SU-DHL-6 (cell line): Measurements from ENCODE around the gene SERPINA3.

Experiments
- H2AFZ ChIP-seq: fragments of 200-600 bp; sonication (generic); 2 replicates; pipeline ENCODE4 v1.6.1; 2014; ENCODE audit warnings: low read depth, mild to moderate bottlenecking, moderate library complexity, mixed read lengths, antibody characterized with exemption, low read length; ENCODE audit not compliant: severe bottlenecking
- H3F3A ChIP-seq: fragments of 200-600 bp; shearing (Covaris generic); 2 replicates; pipeline ENCODE4 v1.6.0; 2016; ENCODE audit warnings: antibody characterized with exemption, mild to moderate bottlenecking; ENCODE audit not compliant: insufficient read depth
- H3K27ac ChIP-seq: fragments of 200-600 bp; sonication (generic); 2 replicates; pipeline ENCODE4 v1.5.1; 2016; ENCODE audit warnings: low read depth, mild to moderate bottlenecking, low read length, moderate library complexity, mixed read lengths
- H3K27me3 ChIP-seq: fragments of 200-600 bp; sonication (generic), shearing (Covaris generic); 2 replicates; pipeline ENCODE4 v1.6.0; 2014; ENCODE audit warnings: mild to moderate bottlenecking, low read length
- H3K36me3 ChIP-seq: fragments of 200-600 bp; sonication (generic); 2 replicates; pipeline ENCODE4 v1.6.1; 2014; ENCODE audit warnings: mild to moderate bottlenecking, low read length, mixed read lengths
- H3K4me2 ChIP-seq: fragments of 300-600, 200-600 bp; shearing (Covaris generic), sonication (generic); 2 replicates; pipeline ENCODE4 v1.6.0; 2014; ENCODE audit warnings: low read length, low read depth, mild to moderate bottlenecking; ENCODE audit not compliant: poor library complexity, severe bottlenecking
- H3K4me3 ChIP-seq: fragments of 200-600 bp; sonication (generic); 2 replicates; pipeline ENCODE4 v1.5.1; 2014; ENCODE audit warnings: antibody characterized with exemption, low read length, mild to moderate bottlenecking, mixed read lengths; ENCODE audit not compliant: insufficient read depth, poor library complexity, severe bottlenecking
- H3K79me2 ChIP-seq: fragments of 200-600 bp; sonication (generic); 2 replicates; pipeline ENCODE4 v1.6.1; 2014; ENCODE audit warnings: mild to moderate bottlenecking, low read length, moderate library complexity; ENCODE audit not compliant: insufficient read depth
- H3K9ac ChIP-seq: fragments of 200-600 bp; sonication (generic); 2 replicates; pipeline ENCODE4 v1.7.0; 2014; ENCODE audit warnings: mild to moderate bottlenecking, low read length
- H3K9me2 ChIP-seq: fragments of 200-600 bp; sonication (generic); replicated peaks from 2 replicates; pipeline ENCODE4 v1.6.1; 2014; ENCODE audit warnings: low read length; ENCODE audit not compliant: insufficient read depth
- H3K9me3 ChIP-seq: fragments of 200-600 bp; sonication (generic); 2 replicates; pipeline ENCODE4 v1.6.1; 2014; ENCODE audit warnings: low read length, mixed read lengths; ENCODE audit not compliant: insufficient read depth
- H4K20me1 ChIP-seq: fragments of 200-600 bp; sonication (generic); 2 replicates; pipeline ENCODE4 v1.6.1; 2014; ENCODE audit warnings: low read depth, mild to moderate bottlenecking, antibody characterized with exemption, low read length, moderate library complexity, mixed read lengths
- EZH2phosphoT487 ChIP-seq: fragments of 200-600 bp; sonication (generic), shearing (Covaris generic); conservative IDR thresholded peaks from 2 replicates; pipeline ENCODE4 v1.6.1; 2018; ENCODE audit warnings: mild to moderate bottlenecking, antibody characterized with exemption, low read length, moderate library complexity, mixed read lengths
- TF ChIP-seq, protein P1 (sequence below): fragments of 200-600 bp; sonication (generic); IDR thresholded peaks from one replicate; pipeline ENCODE4 v1.5.1; 2017; ENCODE audit warnings: antibody characterized with exemption, mild to moderate bottlenecking, low read length, moderate library complexity; ENCODE audit not compliant: insufficient read depth, poor library complexity, severe bottlenecking

Gene SERPINA3

DNA sequence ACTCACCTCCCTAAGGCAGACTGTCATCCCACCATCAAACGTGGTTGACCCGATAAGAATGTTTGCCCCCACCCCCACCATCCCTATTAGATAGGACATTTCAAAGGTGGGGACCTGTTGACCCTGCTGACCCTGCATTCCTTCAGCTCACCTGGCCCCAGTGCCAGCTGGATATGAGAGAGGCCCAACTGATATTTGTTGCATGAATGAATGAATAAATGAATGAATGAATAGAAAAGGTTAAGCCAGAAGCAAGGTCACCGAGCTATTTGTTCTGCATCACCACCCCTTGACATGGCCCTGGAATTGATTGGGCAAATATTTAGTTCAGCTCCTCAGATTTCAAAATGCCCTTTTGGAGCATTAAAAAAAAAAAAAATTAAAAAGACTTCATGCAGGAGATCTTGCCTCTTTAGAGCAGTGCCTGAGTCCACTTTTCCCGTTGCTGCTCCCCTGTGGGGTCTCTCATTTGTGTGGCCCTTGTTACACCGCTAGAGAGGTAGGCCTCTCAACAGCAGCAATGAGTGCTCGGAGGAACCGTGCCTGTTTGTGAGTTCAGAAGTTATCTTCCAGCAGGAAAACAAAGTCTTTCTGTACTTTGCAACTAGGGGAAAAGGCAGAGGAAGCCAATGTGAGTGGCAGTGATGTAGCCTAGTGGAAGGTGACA, 39.4 kb upstream of the SERPINA3 start:
- no peaks in the 10 kb centered on the region for H3K9me3 ChIP-seq
- H3K36me3 ChIP-seq = no peaks in the 10 kb centered on the region
- H3K9ac ChIP-seq = no peak overlapping the region
- no peaks in the 10 kb centered on the region for H3F3A ChIP-seq
- no peak overlapping the region for H3K4me2 ChIP-seq
- H3K27me3 ChIP-seq = no peaks in the 10 kb centered on the region
- no peak overlapping the region for H3K27ac ChIP-seq
- TF ChIP-seq, protein P1, sequence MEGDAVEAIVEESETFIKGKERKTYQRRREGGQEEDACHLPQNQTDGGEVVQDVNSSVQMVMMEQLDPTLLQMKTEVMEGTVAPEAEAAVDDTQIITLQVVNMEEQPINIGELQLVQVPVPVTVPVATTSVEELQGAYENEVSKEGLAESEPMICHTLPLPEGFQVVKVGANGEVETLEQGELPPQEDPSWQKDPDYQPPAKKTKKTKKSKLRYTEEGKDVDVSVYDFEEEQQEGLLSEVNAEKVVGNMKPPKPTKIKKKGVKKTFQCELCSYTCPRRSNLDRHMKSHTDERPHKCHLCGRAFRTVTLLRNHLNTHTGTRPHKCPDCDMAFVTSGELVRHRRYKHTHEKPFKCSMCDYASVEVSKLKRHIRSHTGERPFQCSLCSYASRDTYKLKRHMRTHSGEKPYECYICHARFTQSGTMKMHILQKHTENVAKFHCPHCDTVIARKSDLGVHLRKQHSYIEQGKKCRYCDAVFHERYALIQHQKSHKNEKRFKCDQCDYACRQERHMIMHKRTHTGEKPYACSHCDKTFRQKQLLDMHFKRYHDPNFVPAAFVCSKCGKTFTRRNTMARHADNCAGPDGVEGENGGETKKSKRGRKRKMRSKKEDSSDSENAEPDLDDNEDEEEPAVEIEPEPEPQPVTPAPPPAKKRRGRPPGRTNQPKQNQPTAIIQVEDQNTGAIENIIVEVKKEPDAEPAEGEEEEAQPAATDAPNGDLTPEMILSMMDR = no peak
- no peak for TF ChIP-seq EZH2phosphoT487
- H3K9me2 ChIP-seq = no peaks in the 10 kb centered on the region
- no peaks in the 10 kb centered on the region for H3K79me2 ChIP-seq
- no peak overlapping the region for H3K4me3 ChIP-seq
- H2AFZ ChIP-seq = no peak overlapping the region
- H4K20me1 ChIP-seq = no peaks in the 10 kb centered on the region

DNA sequence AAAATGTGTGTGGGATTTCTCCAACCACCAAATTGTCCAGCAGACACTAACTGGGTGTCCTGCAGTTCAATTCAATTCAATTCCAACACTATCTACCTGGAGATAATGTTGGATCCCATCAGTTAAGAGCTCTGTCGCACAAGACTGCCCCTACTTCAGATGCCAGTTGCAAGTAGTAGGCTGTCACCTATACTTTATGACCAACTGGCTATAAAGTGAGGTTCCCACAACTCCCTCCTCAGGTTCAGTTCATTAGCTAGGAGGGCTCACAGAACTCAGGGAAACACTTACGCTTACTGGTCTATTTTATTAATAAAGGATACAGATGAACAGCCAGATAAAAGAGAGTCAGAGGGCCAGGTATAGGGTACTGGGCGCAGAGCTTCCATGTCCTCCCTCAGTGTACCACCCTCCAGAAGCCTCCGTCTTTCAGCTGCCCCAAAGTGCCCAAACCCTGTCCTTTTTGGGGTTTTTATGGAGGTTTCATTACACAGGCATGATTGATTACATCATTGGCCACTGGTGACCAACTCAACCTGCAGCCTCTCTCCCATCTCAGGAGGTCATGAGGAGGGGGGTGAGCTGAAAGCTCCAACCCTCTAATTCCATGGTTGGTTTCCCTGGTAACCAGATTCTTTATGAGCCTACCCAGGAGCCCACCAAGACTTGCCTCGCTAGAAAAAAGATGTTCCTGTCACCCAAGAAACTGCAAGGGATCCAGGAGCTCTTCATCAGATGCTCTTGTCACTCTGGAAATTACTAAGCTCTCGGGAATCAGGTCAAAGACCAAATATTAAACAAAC, 38.5 kb upstream of the SERPINA3 start:
- Histone ChIP-seq H3K9ac (no peak overlapping the region), H4K20me1 (no peaks in the 10 kb centered on the region), H3K79me2 (no peaks in the 10 kb centered on the region), H2AFZ (no peak overlapping the region), H3K9me3 (no peaks in the 10 kb centered on the region), H3K4me2 (no peak overlapping the region), H3F3A (no peaks in the 10 kb centered on the region), H3K4me3 (no peak overlapping the region), H3K27me3 (no peaks in the 10 kb centered on the region), H3K36me3 (no peaks in the 10 kb centered on the region), H3K9me2 (no peaks in the 10 kb centered on the region), H3K27ac (no peak overlapping the region)
- no peak for TF ChIP-seq EZH2phosphoT487

DNA sequence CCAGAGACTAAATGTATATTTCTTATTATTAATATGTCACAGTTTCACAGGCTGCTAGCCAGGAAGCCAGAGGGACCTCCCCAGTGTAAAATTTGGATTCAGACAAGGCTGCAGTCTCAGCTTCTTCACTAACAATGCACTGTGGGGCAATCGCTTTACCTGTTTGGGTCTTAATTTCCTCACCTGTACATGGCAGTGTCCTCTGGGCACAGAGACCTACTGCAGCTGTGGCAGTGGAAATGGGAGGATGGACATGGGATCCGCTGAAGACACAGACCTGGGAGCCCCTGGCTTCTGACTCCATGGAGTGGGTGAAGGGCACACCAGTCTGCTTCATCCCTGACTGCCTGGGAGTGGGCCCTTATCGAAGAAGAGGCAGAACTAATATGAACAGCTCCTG, 37.9 kb upstream of the SERPINA3 start:
- H3K79me2 ChIP-seq = no peaks in the 10 kb centered on the region
- H3K27ac ChIP-seq = no peak overlapping the region
- no peaks in the 10 kb centered on the region for H3F3A ChIP-seq
- no peak overlapping the region for H3K4me3 ChIP-seq
- no peaks in the 10 kb centered on the region for H4K20me1 ChIP-seq
- H3K36me3 ChIP-seq = no peaks in the 10 kb centered on the region
- no peaks in the 10 kb centered on the region for H3K9me2 ChIP-seq
- no peak overlapping the region for H2AFZ ChIP-seq
- TF ChIP-seq, protein P1 = no peak
- TF ChIP-seq EZH2phosphoT487 = no peak
- H3K4me2 ChIP-seq = no peak overlapping the region
- H3K27me3 ChIP-seq = no peaks in the 10 kb centered on the region
- H3K9ac ChIP-seq = no peak overlapping the region
- H3K9me3 ChIP-seq = no peaks in the 10 kb centered on the region
